Measurements from ENCODE around the gene MSX2.

Gene MSX2

DNA sequence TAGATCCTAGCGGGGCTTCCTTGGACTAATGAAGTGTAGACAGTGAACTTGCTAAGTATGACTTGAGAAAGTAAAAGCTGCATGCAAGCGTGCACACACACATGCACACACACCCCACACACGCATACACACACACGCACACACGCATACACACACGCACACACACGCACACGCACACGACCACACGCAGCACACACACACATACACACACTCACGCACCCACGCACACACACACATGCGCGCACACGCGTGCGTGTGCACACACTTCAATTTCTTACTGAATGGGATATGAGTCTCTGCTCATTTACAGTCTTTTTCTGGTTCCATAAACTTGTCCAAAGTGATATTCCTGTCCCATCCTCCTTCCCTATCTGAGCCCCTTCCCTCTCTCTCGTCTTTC lies 41.2 kb downstream of the MSX2 start:
- in situ Hi-C loops (cut with MboI; ENCODE audit: low sequenced_read_pairs), result no loop called here

DNA sequence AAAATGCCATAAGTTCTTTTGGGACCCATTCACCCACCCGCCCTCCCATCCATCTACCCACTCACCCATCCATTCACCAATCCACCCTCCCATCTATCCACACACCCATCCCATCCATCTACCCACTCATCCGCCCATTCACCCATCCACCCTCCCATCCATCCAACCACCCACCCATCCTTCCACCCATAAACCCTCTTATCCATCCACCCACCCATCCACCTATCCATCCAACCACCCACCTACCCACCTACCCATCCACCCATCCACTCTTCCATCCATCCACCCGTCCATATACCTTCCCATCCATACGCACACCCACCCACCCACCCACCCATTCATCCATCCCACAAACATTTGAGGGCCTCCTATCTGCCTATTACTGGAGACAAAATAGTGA lies 43.3 kb downstream of the MSX2 start:
- in situ Hi-C loops (cut with MboI; ENCODE audit: low sequenced_read_pairs), result no loop called here

DNA sequence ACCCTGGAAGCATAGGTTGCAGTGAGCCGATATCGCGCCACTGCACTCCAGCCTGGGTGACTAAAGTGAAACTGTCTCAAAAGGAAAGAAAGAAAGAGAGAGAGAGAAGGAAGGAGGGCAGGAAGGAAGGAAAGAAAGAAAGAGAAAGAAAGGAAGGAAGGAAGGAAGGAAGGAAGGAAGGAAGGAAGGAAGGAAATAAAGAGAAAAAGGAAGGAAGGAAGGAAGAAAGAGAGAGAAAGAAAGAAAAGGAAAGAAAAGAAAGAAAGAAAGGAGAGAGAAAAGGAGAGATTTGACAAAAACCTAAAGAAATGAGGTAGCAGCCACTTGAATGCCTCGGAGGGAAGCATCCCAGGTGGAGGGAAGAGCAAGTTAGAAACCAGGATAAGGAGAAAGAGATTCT lies 44.6 kb downstream of the MSX2 start:
- in situ Hi-C loops (cut with MboI; ENCODE audit: low sequenced_read_pairs), result no loop called here

DNA sequence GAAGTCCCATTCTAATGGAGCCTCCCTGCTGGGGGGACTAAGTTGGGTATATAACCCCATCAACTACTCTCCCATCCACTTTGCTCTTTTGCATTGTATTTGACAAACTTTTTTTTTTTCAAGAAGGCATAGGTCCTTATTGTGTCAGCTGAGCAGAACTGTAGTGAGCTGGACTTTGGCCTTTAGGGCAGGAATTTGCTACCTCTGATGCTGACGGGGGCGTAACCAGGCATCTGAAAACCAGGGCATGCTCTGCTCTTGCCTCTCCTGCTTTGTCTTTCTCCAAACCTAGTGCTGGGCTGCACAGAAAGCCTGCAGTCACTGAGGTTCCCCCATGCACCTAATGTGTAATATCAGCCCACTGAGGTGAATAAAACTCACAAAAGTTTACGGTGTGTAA lies 49.0 kb downstream of the MSX2 start:
- in situ Hi-C loops (cut with MboI; ENCODE audit: low sequenced_read_pairs), result no loop called here

DNA sequence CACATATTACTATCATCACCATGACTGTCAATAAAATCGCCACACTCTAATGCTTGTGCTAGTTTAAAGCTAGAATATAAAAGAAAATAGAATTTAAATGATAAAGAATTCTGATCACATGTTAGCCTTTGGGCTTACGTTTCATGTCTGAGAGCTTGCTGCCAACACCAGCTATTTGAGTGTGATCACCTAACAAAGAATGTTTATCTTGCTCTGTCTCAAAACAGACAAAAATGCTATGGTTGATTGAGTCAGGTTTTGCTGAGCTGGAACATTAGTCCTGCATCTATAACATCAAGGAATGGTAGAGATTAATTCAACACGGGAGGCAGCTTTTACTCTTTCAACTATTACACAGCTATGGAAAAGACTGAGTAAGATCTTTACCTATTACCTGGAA lies 50.7 kb downstream of the MSX2 start:
- in situ Hi-C loops (cut with MboI; ENCODE audit: low sequenced_read_pairs), result no loop called here

DNA sequence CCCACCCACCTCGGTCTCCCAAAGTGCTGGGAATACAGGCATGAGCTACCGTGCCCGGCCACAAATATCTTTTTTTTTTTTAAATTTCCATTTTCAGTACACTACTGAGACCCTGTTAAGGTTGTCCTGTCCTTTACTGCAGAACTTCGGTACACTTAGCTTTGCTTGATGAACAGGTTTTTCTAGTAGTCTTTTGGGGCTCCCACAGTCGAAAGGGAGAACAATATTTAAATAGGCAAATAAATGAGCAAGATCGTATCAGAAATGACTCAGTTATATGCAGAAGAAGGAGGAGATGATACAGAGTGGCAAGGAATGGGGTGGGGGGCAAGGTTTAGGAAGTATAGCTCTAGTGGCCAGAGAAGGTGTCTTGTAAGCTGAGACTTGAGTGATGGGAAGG lies 52.7 kb downstream of the MSX2 start:
- in situ Hi-C loops (cut with MboI; ENCODE audit: low sequenced_read_pairs), result no loop called here

DNA sequence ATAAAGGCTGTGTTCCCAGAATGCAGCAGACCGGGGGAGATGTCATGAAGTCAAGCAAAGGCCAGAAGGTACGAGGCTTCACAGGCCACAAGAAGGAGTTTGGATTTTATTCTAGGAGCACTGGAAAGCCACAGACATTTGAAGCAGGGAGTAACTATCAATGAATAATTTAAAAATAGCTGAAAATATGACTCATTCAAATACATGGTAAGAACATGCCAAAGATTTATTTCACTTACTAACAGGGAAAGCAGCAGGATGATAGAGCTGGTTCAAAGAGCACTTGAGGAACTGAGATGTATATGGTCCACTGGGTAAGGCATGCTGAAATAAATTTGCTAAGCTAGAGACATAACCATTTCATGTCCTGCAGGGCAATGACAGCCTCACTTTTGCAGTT lies 53.2 kb downstream of the MSX2 start:
- in situ Hi-C loops (cut with MboI; ENCODE audit: low sequenced_read_pairs), result no loop called here
